Endothelial cell of umbilical vein (primary cell): ENCODE results near the gene FBXO34. TPM values are rescaled to one million over a fixed set of nuclear protein-coding genes. Genes with fewer than 3 reads are reported as not detected.

Experiments
- BruUV-seq: library from RNA; stranded (reverse); fragments of 400-500 nt; replicated peaks from 2 replicates; lab custom pipeline; 2021; lab: Mats Ljungman, UMichigan
- CTCF ChIA-PET: fragments of 300-600, 350-600 bp; sonication (Branson Sonifier 250); formaldehyde crosslinking; loops from one replicate; lab custom pipeline; 2021; ENCODE audit warnings: antibody characterized with exemption, inconsistent platforms; lab: Charles Lee
- POLR2A ChIA-PET: fragments of 300-600, 350-600 bp; sonication (Branson Sonifier 250); formaldehyde crosslinking; loops from one replicate; lab custom pipeline; 2021; ENCODE audit warnings: antibody characterized with exemption, inconsistent platforms; lab: Charles Lee
- DNase-seq: peaks from one replicate; pipeline ENCODE4 v3.0.0-alpha.2; 2011; ENCODE audit warnings: low read depth, low spot score
- FAIRE-seq: peaks from 2 replicates; lab custom pipeline; 2011; peaks lifted over from hg19 to GRCh38; lab: Jason Lieb, UNC
- H2AFZ ChIP-seq: 2 replicates; pipeline ENCODE4 v1.6.0; 2012; ENCODE audit warnings: low read depth, low read length, control low read depth, inconsistent platforms
- H3K27ac ChIP-seq: 2 replicates; pipeline ENCODE4 v1.5.1; 2011; ENCODE audit warnings: low read depth, mild to moderate bottlenecking, control low read depth, low read length, moderate library complexity; ENCODE audit not compliant: insufficient read depth
- H3K27me3 ChIP-seq, 2 experiments: 2 replicates each; pipeline versions ENCODE4 v1.6.0 to v1.6.1; 2011; ENCODE audit warnings: low read length in 2 of 2, mixed read lengths in 1 of 2; ENCODE audit not compliant: control insufficient read depth in 2 of 2, insufficient read depth in 2 of 2
- H3K36me3 ChIP-seq, 2 experiments: 2 replicates in 1 of 2; 3 replicates in 1 of 2; pipeline ENCODE4 v1.5.1; 2011; ENCODE audit warnings: low read length in 2 of 2, mild to moderate bottlenecking in 1 of 2, moderate library complexity in 1 of 2; ENCODE audit not compliant: control insufficient read depth in 2 of 2, insufficient read depth in 2 of 2; ENCODE audit errors: extremely low read depth in 1 of 2
- H3K4me1 ChIP-seq: 3 replicates; pipeline ENCODE4 v1.5.1; 2011; ENCODE audit warnings: mild to moderate bottlenecking, low read length; ENCODE audit not compliant: control insufficient read depth, insufficient read depth; ENCODE audit errors: extremely low read depth
- H3K4me2 ChIP-seq: 2 replicates; pipeline ENCODE4 v1.6.1; 2011; ENCODE audit warnings: low read length, control low read depth, mixed read lengths; ENCODE audit not compliant: insufficient read depth
- H3K4me3 ChIP-seq, 3 experiments: fragments of 200-600 bp in 1 of 3; sonication (generic), shearing (Covaris generic) in 1 of 3; replicated peaks in 1 of 3; 2 replicates each; pipeline ENCODE4 v1.5.1; 2011 to 2016; ENCODE audit warnings: control low read depth in 3 of 3, low read length in 3 of 3, mild to moderate bottlenecking in 2 of 3, inconsistent platforms in 1 of 3, low read depth in 1 of 3, moderate library complexity in 1 of 3; ENCODE audit not compliant: insufficient read depth in 1 of 3
- H3K79me2 ChIP-seq: 2 replicates; pipeline ENCODE4 v1.6.0; 2012; ENCODE audit warnings: low read length, inconsistent platforms; ENCODE audit not compliant: control insufficient read depth, insufficient read depth
- H3K9ac ChIP-seq: replicated peaks from 2 replicates; pipeline ENCODE3; 2011; ENCODE audit warnings: low read length, control low read depth; ENCODE audit not compliant: insufficient read depth; ENCODE audit errors: extremely low read depth
- H3K9me1 ChIP-seq: replicated peaks from 3 replicates; pipeline ENCODE4 v1.6.0; 2011; ENCODE audit warnings: mild to moderate bottlenecking, low read length; ENCODE audit not compliant: control insufficient read depth, insufficient read depth; ENCODE audit errors: extremely low read depth
- H3K9me3 ChIP-seq: replicated peaks from 2 replicates; pipeline ENCODE4 v1.5.1; 2012; ENCODE audit warnings: low read length, inconsistent platforms; ENCODE audit not compliant: control insufficient read depth, insufficient read depth
- H4K20me1 ChIP-seq: replicated peaks from 2 replicates; pipeline ENCODE3; 2011; ENCODE audit warnings: mild to moderate bottlenecking, low read length; ENCODE audit not compliant: control insufficient read depth, insufficient read depth; ENCODE audit errors: extremely low read depth
- EZH2 ChIP-seq: IDR thresholded peaks from 2 replicates; pipeline ENCODE4 v1.6.1; 2012; ENCODE audit warnings: borderline replicate concordance, low read depth, mild to moderate bottlenecking, moderate library complexity, low read length, inconsistent platforms; ENCODE audit not compliant: severe bottlenecking
- FOS ChIP-seq: IDR thresholded peaks from 2 replicates; pipeline ENCODE4 v1.6.1; 2011; ENCODE audit warnings: mild to moderate bottlenecking, low read length, moderate library complexity, borderline replicate concordance; ENCODE audit not compliant: insufficient read depth
- GATA2 ChIP-seq: IDR thresholded peaks from 2 replicates; pipeline ENCODE4 v1.7.0; 2011; ENCODE audit warnings: low read depth, mild to moderate bottlenecking, moderate library complexity, mixed read lengths, low read length; ENCODE audit not compliant: insufficient read length, insufficient read depth
- JUN ChIP-seq: IDR thresholded peaks from 2 replicates; pipeline ENCODE4 v1.6.1; 2011; ENCODE audit warnings: borderline replicate concordance, low read depth; ENCODE audit not compliant: insufficient read length, insufficient read depth
- MYC ChIP-seq: IDR thresholded peaks from one replicate; pipeline ENCODE4 v1.6.1; 2011; ENCODE audit warnings: mild to moderate bottlenecking, low read depth, low read length
- POLR2A ChIP-seq: IDR thresholded peaks from 2 replicates; pipeline ENCODE4 v1.6.1; 2012; ENCODE audit warnings: low read depth, mild to moderate bottlenecking, control low read depth, low read length
- POLR2AphosphoS5 ChIP-seq: IDR thresholded peaks from 2 replicates; pipeline ENCODE4 v1.6.1; 2012; ENCODE audit warnings: low read depth, mild to moderate bottlenecking, control low read depth, low read length, moderate library complexity; ENCODE audit not compliant: insufficient read depth
- dilution Hi-C: fragments of 300-500 bp; cut with MboI; formaldehyde crosslinking; loops from one replicate; pipeline ENCODE4 v1.15.0; 2019; ENCODE audit warnings: low sequenced_read_pairs; ENCODE audit not compliant: extremely low pct_ligation_motif_present
- intact Hi-C: fragments of 100-400 bp; cut with micrococcal nuclease; formaldehyde crosslinking; loops from one replicate; pipeline ENCODE4 v1.10.0; 2022
- polyA plus RNA-seq, 4 experiments: library from polyadenylated mRNA; depleted of rRNA in 3 of 4; stranded (reverse) in 3 of 4; unstranded in 1 of 4; fragments of >200 nt; gene quantifications; 2 replicates each; pipeline versions ENCODE4 v1.2.1 to v1.2.3, GENCODE V29; 2011 to 2012; ENCODE audit warnings: missing spikeins in 1 of 4
- total RNA-seq: library from RNA; stranded (reverse); gene quantifications from 2 replicates; pipeline ENCODE4 v1.2.3, GENCODE V29; 2021
- TF ChIP-seq, protein P1 (sequence below), 2 donors: IDR thresholded peaks; 1 replicate in 1 of 2; 2 replicates in 1 of 2; pipeline ENCODE4 v1.5.1; 2011; ENCODE audit warnings: low read length in 2 of 2, mild to moderate bottlenecking in 2 of 2, moderate library complexity in 2 of 2, control low read depth in 1 of 2, inconsistent platforms in 1 of 2, low read depth in 1 of 2; ENCODE audit not compliant: insufficient read depth in 1 of 2; ENCODE audit errors: extremely low read depth in 1 of 2
- TF ChIP-seq, protein P2 (sequence below): IDR thresholded peaks from 2 replicates; pipeline ENCODE4 v1.6.1; 2011; ENCODE audit not compliant: insufficient read depth, insufficient read length

Gene FBXO34
- total and polyA plus RNA-seq, 2 donors (not counting 3 experiments of a cell fraction or from before 2014, with no cell fraction given), result 8.5 to 14.2 TPM

- TF ChIP-seq POLR2AphosphoS5 (no peak), POLR2A (no peak), EZH2 (no peak), MYC (no peak), FOS (no peak), JUN (no peak), GATA2 (no peak)
- TF ChIP-seq, protein P1, sequence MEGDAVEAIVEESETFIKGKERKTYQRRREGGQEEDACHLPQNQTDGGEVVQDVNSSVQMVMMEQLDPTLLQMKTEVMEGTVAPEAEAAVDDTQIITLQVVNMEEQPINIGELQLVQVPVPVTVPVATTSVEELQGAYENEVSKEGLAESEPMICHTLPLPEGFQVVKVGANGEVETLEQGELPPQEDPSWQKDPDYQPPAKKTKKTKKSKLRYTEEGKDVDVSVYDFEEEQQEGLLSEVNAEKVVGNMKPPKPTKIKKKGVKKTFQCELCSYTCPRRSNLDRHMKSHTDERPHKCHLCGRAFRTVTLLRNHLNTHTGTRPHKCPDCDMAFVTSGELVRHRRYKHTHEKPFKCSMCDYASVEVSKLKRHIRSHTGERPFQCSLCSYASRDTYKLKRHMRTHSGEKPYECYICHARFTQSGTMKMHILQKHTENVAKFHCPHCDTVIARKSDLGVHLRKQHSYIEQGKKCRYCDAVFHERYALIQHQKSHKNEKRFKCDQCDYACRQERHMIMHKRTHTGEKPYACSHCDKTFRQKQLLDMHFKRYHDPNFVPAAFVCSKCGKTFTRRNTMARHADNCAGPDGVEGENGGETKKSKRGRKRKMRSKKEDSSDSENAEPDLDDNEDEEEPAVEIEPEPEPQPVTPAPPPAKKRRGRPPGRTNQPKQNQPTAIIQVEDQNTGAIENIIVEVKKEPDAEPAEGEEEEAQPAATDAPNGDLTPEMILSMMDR (IDR thresholded peaks at IDR 0.05; ENCODE audit: extremely low read depth in 1 of 2, insufficient read depth in 1 of 2, low read depth in 1 of 2, low read length in 2 of 2), result no peak
- TF ChIP-seq, protein P2, sequence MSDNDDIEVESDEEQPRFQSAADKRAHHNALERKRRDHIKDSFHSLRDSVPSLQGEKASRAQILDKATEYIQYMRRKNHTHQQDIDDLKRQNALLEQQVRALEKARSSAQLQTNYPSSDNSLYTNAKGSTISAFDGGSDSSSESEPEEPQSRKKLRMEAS, result no peak
- Histone ChIP-seq H3K9me3 (no peaks in the 10 kb centered on the region), H3K36me3 (no peaks in the 10 kb centered on the region), H3K4me2 (no peak overlapping the region), H2AFZ (no peak overlapping the region), H3K4me3 (no peak overlapping the region), H3K27me3 (no peaks in the 10 kb centered on the region), H3K9ac (no peak overlapping the region), H3K79me2 (peaks cover 69% of the 10 kb centered on the region), H3K27ac (no peak overlapping the region), H3K4me1 (peaks cover 31% of the 10 kb centered on the region), H3K9me1 (no peaks in the 10 kb centered on the region), H4K20me1 (peaks cover 3% of the 10 kb centered on the region)
- BruUV-seq, result no TSS peak
- intact Hi-C loops, result no loop called here
- ChIA-PET CTCF (no interaction called here), POLR2A (no interaction called here)
- no peak for FAIRE-seq
- dilution Hi-C loops, result no loop called here
- DNase-seq, result no peak
These were observed 5.5 kb downstream of the FBXO34 start for GRCh38 chr14:55276736-55277135.
